Neural cell (in vitro differentiated cells): ENCODE data around the gene ADGRB3.

Experiments used
- EP300 ChIP-seq: fragments of 450-650 bp; conservative IDR thresholded peaks from 2 replicates; pipeline ENCODE4 v1.6.1; 2014; ENCODE audit warnings: antibody characterized with exemption, mild to moderate bottlenecking, moderate library complexity; ENCODE audit not compliant: poor library complexity, severe bottlenecking
- EZH2 ChIP-seq: fragments of 200-600, 300-800 bp; shearing (Covaris generic), sonication (generic); IDR thresholded peaks from 2 replicates; pipeline ENCODE4 v1.6.1; 2014; ENCODE audit warnings: antibody characterized with exemption, low read length, borderline replicate concordance, mild to moderate bottlenecking; ENCODE audit not compliant: insufficient read depth, poor library complexity, severe bottlenecking
- POLR2AphosphoS5 ChIP-seq: IDR thresholded peaks from 2 replicates; pipeline ENCODE4 v1.6.1; 2012
- RAD21 ChIP-seq: fragments of 450-650 bp; conservative IDR thresholded peaks from 2 replicates; pipeline ENCODE4 v1.6.1; 2014; ENCODE audit warnings: antibody characterized with exemption, mild to moderate bottlenecking, moderate library complexity
- SMC3 ChIP-seq: fragments of 450-650 bp; conservative IDR thresholded peaks from 2 replicates; pipeline ENCODE4 v1.6.1; 2014; ENCODE audit warnings: antibody characterized with exemption, mild to moderate bottlenecking, moderate library complexity; ENCODE audit not compliant: poor library complexity
- TAF1 ChIP-seq: IDR thresholded peaks from 2 replicates; pipeline ENCODE4 v1.6.1; 2012; ENCODE audit warnings: low read depth
- TF ChIP-seq, protein P1 (sequence below): fragments of 450-650 bp; IDR thresholded peaks from 2 replicates; pipeline ENCODE4 v1.5.1; 2014; ENCODE audit warnings: antibody characterized with exemption, mild to moderate bottlenecking, moderate library complexity; ENCODE audit not compliant: poor library complexity, severe bottlenecking
- TF ChIP-seq, protein P2 (sequence below): IDR thresholded peaks from 2 replicates; pipeline ENCODE4 v1.6.1; 2012; ENCODE audit warnings: borderline replicate concordance

DNA sequence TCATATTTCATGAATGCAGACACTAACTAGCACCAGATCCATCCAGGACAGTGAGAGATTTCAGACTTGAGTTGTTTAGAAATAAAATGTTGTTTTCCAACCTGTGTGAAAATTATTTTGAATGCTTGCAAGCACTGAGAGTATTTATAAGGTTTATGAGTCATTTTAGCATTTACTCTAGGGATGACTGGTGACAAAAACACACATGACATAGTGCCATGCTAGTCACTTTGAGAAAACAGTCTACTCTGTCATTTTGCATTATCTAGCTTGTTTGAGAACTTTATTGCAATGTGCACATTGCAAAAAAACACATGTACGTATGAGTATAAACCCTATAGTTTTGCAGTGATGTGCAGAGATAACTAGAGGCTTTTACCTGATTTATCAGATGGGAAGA lies 705.1 kb downstream of the ADGRB3 start:
- TF ChIP-seq EZH2 (no peak), EP300 (peak; percentile 48), POLR2AphosphoS5 (peak; percentile 7), RAD21 (no peak), TAF1 (no peak), SMC3 (no peak)
- TF ChIP-seq, protein P1, sequence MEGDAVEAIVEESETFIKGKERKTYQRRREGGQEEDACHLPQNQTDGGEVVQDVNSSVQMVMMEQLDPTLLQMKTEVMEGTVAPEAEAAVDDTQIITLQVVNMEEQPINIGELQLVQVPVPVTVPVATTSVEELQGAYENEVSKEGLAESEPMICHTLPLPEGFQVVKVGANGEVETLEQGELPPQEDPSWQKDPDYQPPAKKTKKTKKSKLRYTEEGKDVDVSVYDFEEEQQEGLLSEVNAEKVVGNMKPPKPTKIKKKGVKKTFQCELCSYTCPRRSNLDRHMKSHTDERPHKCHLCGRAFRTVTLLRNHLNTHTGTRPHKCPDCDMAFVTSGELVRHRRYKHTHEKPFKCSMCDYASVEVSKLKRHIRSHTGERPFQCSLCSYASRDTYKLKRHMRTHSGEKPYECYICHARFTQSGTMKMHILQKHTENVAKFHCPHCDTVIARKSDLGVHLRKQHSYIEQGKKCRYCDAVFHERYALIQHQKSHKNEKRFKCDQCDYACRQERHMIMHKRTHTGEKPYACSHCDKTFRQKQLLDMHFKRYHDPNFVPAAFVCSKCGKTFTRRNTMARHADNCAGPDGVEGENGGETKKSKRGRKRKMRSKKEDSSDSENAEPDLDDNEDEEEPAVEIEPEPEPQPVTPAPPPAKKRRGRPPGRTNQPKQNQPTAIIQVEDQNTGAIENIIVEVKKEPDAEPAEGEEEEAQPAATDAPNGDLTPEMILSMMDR: no peak
- TF ChIP-seq, protein P2, sequence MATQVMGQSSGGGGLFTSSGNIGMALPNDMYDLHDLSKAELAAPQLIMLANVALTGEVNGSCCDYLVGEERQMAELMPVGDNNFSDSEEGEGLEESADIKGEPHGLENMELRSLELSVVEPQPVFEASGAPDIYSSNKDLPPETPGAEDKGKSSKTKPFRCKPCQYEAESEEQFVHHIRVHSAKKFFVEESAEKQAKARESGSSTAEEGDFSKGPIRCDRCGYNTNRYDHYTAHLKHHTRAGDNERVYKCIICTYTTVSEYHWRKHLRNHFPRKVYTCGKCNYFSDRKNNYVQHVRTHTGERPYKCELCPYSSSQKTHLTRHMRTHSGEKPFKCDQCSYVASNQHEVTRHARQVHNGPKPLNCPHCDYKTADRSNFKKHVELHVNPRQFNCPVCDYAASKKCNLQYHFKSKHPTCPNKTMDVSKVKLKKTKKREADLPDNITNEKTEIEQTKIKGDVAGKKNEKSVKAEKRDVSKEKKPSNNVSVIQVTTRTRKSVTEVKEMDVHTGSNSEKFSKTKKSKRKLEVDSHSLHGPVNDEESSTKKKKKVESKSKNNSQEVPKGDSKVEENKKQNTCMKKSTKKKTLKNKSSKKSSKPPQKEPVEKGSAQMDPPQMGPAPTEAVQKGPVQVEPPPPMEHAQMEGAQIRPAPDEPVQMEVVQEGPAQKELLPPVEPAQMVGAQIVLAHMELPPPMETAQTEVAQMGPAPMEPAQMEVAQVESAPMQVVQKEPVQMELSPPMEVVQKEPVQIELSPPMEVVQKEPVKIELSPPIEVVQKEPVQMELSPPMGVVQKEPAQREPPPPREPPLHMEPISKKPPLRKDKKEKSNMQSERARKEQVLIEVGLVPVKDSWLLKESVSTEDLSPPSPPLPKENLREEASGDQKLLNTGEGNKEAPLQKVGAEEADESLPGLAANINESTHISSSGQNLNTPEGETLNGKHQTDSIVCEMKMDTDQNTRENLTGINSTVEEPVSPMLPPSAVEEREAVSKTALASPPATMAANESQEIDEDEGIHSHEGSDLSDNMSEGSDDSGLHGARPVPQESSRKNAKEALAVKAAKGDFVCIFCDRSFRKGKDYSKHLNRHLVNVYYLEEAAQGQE: no peak
